Right hindlimb (tissue), 1 donor: ENCODE measurements around the gene PRPF40B.

Source experiments
- DNase-seq: peaks from one replicate; pipeline ENCODE4 v3.0.0-alpha.2; 2018

Gene PRPF40B

GRCh38 chr12:49661746-49662145 is 38.4 kb downstream of the PRPF40B start:
- no peak for DNase-seq

- peak; percentile 90 for DNase-seq
Measured at GRCh38 chr12:49662998-49663843, 39.9 kb downstream of the PRPF40B start.

- DNase-seq, result no peak
Measured at GRCh38 chr12:49664167-49664566, 40.8 kb downstream of the PRPF40B start.

- no peak for DNase-seq
Measured at GRCh38 chr12:49664591-49665239, 41.4 kb downstream of the PRPF40B start.

GRCh38 chr12:49665384-49665783 is 42.0 kb downstream of the PRPF40B start:
- DNase-seq, result peak; percentile 69

GRCh38 chr12:49666176-49666575 is 42.8 kb downstream of the PRPF40B start:
- no peak for DNase-seq

GRCh38 chr12:49667325-49668090 is 44.1 kb downstream of the PRPF40B start:
- DNase-seq, result no peak

GRCh38 chr12:49669796-49670195 is 46.4 kb downstream of the PRPF40B start:
- no peak for DNase-seq

- DNase-seq, result no peak
Measured at GRCh38 chr12:49671031-49671765, 47.8 kb downstream of the PRPF40B start.

GRCh38 chr12:49672301-49673217 is 49.2 kb downstream of the PRPF40B start:
- no peak for DNase-seq

GRCh38 chr12:49673446-49674317 is 50.3 kb downstream of the PRPF40B start:
- DNase-seq, result peak; percentile 97

- DNase-seq, result peak; percentile 69
Measured at GRCh38 chr12:49674318-49674981, 51.1 kb downstream of the PRPF40B start.

- peak; percentile 76 for DNase-seq
Measured at GRCh38 chr12:49675137-49675536, 51.8 kb downstream of the PRPF40B start.

GRCh38 chr12:49678711-49679110 is 55.4 kb downstream of the PRPF40B start:
- DNase-seq, result no peak

GRCh38 chr12:49680075-49680474 is 56.7 kb downstream of the PRPF40B start:
- no peak for DNase-seq

- no peak for DNase-seq
Measured at GRCh38 chr12:49683599-49684309, 60.4 kb downstream of the PRPF40B start.

GRCh38 chr12:49684310-49684854 is 61.0 kb downstream of the PRPF40B start:
- DNase-seq, result no peak

GRCh38 chr12:49687941-49688340 is 64.6 kb downstream of the PRPF40B start:
- no peak for DNase-seq

GRCh38 chr12:49689237-49689636 is 65.9 kb downstream of the PRPF40B start:
- DNase-seq, result no peak
